RWPE2 (cell line): Measurements from ENCODE around the gene YJEFN3.

Experiments
- ATAC-seq: fragments of 200-7000 bp; cut with Tn5 transposase; 3 replicates; pipeline ENCODE4 v1.9.1; 2021; ENCODE audit warnings: low read depth
- DNase-seq: peaks from one replicate; pipeline ENCODE4 v3.0.0-alpha.2; 2020; ENCODE audit warnings: low spot score
- H3K27ac ChIP-seq: fragments of 450-650 bp; 2 replicates; pipeline ENCODE4 v1.5.1; 2017; ENCODE audit warnings: mild to moderate bottlenecking; ENCODE audit not compliant: poor library complexity, severe bottlenecking
- H3K27me3 ChIP-seq: fragments of 250-450 bp; sonication (Bioruptor Pico); 2 replicates; pipeline ENCODE4 v1.5.1; 2021; ENCODE audit warnings: mild to moderate bottlenecking, moderate library complexity; ENCODE audit not compliant: insufficient read depth, poor library complexity, severe bottlenecking
- H3K36me3 ChIP-seq: fragments of 250-450 bp; sonication (Bioruptor Pico); 2 replicates; pipeline ENCODE4 v1.5.1; 2020; ENCODE audit warnings: low read depth, mild to moderate bottlenecking, moderate library complexity
- H3K4me1 ChIP-seq: fragments of 250-450 bp; sonication (Bioruptor Pico); 2 replicates; pipeline ENCODE4 v1.5.1; 2021; ENCODE audit warnings: mild to moderate bottlenecking, moderate library complexity; ENCODE audit not compliant: insufficient read depth, poor library complexity, severe bottlenecking
- H3K4me3 ChIP-seq: fragments of 250-450 bp; sonication (Bioruptor Pico); 2 replicates; pipeline ENCODE4 v1.5.1; 2021; ENCODE audit warnings: mild to moderate bottlenecking, moderate library complexity; ENCODE audit not compliant: severe bottlenecking
- H3K9me3 ChIP-seq: fragments of 250-450 bp; sonication (Bioruptor Pico); 2 replicates; pipeline ENCODE4 v1.5.1; 2021; ENCODE audit warnings: mild to moderate bottlenecking, moderate library complexity; ENCODE audit not compliant: severe bottlenecking
- TF ChIP-seq, protein P1 (sequence below): fragments of 450-650 bp; IDR thresholded peaks from one replicate; pipeline ENCODE4 v1.5.1; 2017; ENCODE audit warnings: mild to moderate bottlenecking, moderate library complexity; ENCODE audit not compliant: poor library complexity, severe bottlenecking

YJEFN3 gene

DNA sequence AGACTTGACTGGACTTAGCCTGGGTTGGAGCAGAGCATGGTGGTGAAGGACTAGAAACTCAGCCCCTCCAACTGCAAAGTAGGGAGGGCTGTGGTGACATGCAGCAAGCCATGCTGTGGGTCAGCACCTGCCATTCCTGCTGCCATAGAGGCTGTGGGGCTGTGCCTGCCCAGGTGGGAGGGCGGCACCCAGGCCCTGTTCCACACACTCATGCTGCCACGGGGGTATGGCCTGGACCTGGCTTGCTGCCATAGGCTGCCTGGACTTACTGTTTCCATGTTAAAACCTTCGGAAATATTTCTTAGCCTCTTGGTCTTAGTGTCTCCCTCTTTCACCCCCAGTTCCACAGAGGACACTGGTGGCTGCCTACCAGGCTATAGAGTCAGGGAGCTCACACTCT is 38.7 kb downstream of the YJEFN3 start:
- Histone ChIP-seq H3K27ac (no peak overlapping the region), H3K27me3 (no peaks in the 10 kb centered on the region), H3K36me3 (peaks cover 6% of the 10 kb centered on the region; the same call in 1 of the 2 replicates), H3K9me3 (no peaks in the 10 kb centered on the region), H3K4me3 (no peak overlapping the region), H3K4me1 (no peaks in the 10 kb centered on the region)
- ATAC-seq (no peak), DNase-seq (no peak)
- TF ChIP-seq, protein P1, sequence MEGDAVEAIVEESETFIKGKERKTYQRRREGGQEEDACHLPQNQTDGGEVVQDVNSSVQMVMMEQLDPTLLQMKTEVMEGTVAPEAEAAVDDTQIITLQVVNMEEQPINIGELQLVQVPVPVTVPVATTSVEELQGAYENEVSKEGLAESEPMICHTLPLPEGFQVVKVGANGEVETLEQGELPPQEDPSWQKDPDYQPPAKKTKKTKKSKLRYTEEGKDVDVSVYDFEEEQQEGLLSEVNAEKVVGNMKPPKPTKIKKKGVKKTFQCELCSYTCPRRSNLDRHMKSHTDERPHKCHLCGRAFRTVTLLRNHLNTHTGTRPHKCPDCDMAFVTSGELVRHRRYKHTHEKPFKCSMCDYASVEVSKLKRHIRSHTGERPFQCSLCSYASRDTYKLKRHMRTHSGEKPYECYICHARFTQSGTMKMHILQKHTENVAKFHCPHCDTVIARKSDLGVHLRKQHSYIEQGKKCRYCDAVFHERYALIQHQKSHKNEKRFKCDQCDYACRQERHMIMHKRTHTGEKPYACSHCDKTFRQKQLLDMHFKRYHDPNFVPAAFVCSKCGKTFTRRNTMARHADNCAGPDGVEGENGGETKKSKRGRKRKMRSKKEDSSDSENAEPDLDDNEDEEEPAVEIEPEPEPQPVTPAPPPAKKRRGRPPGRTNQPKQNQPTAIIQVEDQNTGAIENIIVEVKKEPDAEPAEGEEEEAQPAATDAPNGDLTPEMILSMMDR, result no peak

DNA sequence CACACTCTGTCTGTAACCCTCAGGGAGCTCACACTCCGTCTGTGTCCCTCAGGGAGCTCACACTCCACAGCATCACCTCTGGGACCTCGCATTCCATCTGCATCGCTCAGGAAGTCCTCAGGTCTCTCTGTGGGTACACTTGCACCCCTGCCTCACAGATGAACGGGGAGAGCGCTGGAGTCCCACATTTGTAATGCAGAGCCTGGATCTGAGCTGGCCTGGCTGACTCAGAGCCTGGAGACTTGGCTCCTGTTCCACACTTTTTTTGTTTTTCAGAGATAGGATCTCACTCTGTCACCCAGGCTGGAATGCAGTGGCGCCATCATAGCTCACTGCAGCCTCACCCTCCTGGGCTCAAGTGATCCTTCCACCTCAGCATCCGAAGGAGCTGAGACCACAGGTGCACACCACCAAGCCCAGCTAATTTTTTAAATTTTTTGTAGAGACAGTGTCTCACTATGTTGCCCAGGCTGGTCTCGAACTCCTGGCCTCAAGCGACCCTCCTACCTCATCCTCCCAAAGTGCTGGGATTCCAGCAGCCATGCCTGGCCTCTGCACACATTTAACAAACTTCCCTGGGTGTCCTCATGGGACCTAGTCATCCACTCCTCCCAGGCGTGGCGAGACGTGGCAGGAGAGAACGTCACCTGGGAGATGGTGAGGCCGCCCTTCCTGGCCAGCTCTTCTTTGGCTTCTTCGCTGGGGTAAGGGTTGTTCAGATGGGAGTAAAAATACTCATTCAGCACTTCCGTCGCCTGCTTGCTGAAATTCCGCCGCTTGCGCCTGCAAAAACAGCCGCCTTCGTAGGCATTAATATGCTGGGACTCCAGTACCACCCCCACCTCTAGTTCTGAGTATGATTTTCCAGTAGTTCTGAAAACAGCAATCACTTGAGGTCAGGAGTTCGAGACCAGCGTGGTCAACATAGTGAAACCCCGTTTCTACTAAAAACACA is 40.4 kb downstream of the YJEFN3 start:
- Histone ChIP-seq H3K9me3 (no peaks in the 10 kb centered on the region), H3K27ac (no peak overlapping the region), H3K4me1 (no peaks in the 10 kb centered on the region), H3K4me3 (no peak overlapping the region), H3K27me3 (no peaks in the 10 kb centered on the region), H3K36me3 (peaks cover 6% of the 10 kb centered on the region; the same call in 1 of the 2 replicates)
- TF ChIP-seq, protein P1, result no peak
- DNase-seq (no peak), ATAC-seq (no peak)

DNA sequence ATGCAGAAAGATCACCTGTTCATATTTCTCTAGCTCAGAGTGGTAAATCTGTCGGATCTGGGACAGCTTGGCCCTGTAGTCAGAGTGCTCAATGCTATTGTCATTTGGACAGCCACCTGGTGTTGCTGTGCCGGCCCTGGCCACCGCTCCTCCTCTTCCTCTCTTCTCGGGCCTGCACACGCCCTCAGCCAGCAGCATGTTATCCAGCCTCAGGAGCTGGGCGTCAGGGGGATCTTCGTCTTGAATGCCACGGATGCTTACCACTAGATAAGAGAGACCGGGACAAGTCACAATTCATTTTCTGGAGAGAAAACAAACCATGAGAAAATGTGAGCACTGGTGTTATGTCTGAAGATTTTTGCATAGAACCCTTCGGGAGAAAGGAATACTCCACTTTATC is 41.9 kb downstream of the YJEFN3 start:
- Histone ChIP-seq H3K4me1 (no peaks in the 10 kb centered on the region), H3K9me3 (no peaks in the 10 kb centered on the region), H3K4me3 (no peak overlapping the region), H3K27me3 (no peaks in the 10 kb centered on the region), H3K36me3 (peaks cover 6% of the 10 kb centered on the region; the same call in 1 of the 2 replicates), H3K27ac (no peak overlapping the region)
- no peak for ATAC-seq
- DNase-seq, result no peak
- TF ChIP-seq, protein P1, result no peak

DNA sequence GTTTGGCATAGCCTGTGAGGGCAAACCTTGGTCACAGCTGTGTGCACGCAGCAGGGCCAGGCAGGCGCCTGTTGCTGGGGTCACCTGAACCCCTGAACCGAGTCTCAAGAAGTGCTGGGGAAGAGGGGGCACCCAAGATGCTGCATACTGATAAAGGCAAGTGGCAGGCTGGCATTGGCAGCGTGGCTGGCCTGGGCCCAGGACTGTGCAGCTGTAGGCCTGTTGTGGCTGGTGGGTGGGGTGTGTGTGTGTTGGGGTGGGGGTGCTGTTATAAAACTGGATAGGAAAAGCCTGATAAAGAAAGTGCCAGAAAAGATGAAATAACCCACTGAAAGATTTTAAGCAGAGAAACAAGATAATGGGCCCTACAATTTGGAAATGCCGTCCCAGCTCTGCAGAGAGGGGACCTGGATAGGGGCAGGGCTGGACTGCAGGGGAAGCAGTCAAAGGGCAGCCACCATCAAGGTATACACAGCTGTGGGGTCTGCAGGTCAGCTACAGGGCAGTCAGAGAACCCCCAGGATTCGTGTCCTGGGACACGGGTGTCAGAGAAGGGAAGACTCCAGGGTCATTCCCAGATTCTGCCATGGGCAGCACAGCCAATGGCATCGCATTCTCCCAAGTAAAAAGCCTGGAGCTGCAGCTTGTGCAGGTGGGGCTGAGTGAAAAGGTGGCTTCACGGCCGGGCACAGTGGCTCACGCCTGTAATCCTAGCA is 42.5 kb downstream of the YJEFN3 start:
- H3K27ac ChIP-seq, result no peak overlapping the region
- DNase-seq (no peak), ATAC-seq (no peak)
- H3K36me3 ChIP-seq, result peaks cover 6% of the 10 kb centered on the region; the same call in 1 of the 2 replicates
- H3K4me3 ChIP-seq, result no peak overlapping the region
- no peaks in the 10 kb centered on the region for H3K4me1 ChIP-seq
- TF ChIP-seq, protein P1, result no peak
- H3K9me3 ChIP-seq, result no peaks in the 10 kb centered on the region
- no peaks in the 10 kb centered on the region for H3K27me3 ChIP-seq
